Ramos (cell line): Measurements from ENCODE around the gene F2R.
"Not testable (repeated sequence)": the region's sequence is repeated elsewhere in the genome, so short reads cannot be mapped to it uniquely, and the experiment has no call there.

Experiments
- in situ Hi-C: fragments of 300-500 bp; cut with MboI; formaldehyde crosslinking; loops from one replicate; pipeline ENCODE4 v1.14.3; 2022; ENCODE audit warnings: low sequenced_read_pairs; ENCODE audit not compliant: unreplicated experiment

Gene F2R

GRCh38 chr5:76747706-76748105 is 31.8 kb downstream of the F2R start:
- in situ Hi-C loops, result no loop called here

GRCh38 chr5:76751291-76751690 is 35.4 kb downstream of the F2R start:
- in situ Hi-C loops, result no loop called here

GRCh38 chr5:76754668-76755078 is 38.7 kb downstream of the F2R start:
- in situ Hi-C loops, result no loop called here

- in situ Hi-C loops, result no loop called here
Observed at GRCh38 chr5:76755779-76756637, 40.1 kb downstream of the F2R start.

- in situ Hi-C loops, result no loop called here
Observed at GRCh38 chr5:76757049-76757448, 41.1 kb downstream of the F2R start.

- in situ Hi-C loops, result not testable (repeated sequence)
Observed at GRCh38 chr5:76761118-76761517, 45.2 kb downstream of the F2R start.

GRCh38 chr5:76762484-76762883 is 46.6 kb downstream of the F2R start:
- in situ Hi-C loops, result no loop called here

- in situ Hi-C loops, result no loop called here
Observed at GRCh38 chr5:76763136-76763535, 47.2 kb downstream of the F2R start.

- in situ Hi-C loops, result no loop called here
Observed at GRCh38 chr5:76764374-76764773, 48.4 kb downstream of the F2R start.

- in situ Hi-C loops, result no loop called here
Observed at GRCh38 chr5:76765249-76765648, 49.3 kb downstream of the F2R start.

- in situ Hi-C loops, result no loop called here
Observed at GRCh38 chr5:76766746-76767145, 50.8 kb downstream of the F2R start.

GRCh38 chr5:76771041-76771440 is 55.1 kb downstream of the F2R start:
- in situ Hi-C loops, result loop anchor here (10.0 kb wide), 1 partner anchor 176 kb away; no protein-coding TSS in a partner anchor

- in situ Hi-C loops, result loop anchor here (10.0 kb wide), 1 partner anchor 177 kb away; no protein-coding TSS in a partner anchor
Observed at GRCh38 chr5:76771705-76772405, 55.9 kb downstream of the F2R start.

GRCh38 chr5:76775921-76776320 is 60.0 kb downstream of the F2R start:
- in situ Hi-C loops, result loop anchor here (10.0 kb wide), 1 partner anchor 181 kb away; no protein-coding TSS in a partner anchor

GRCh38 chr5:76776391-76776790 is 60.5 kb downstream of the F2R start:
- in situ Hi-C loops, result loop anchor here (10.0 kb wide), 1 partner anchor 182 kb away; no protein-coding TSS in a partner anchor

- in situ Hi-C loops, result not testable (repeated sequence)
Observed at GRCh38 chr5:76780616-76781015, 64.7 kb downstream of the F2R start.

- in situ Hi-C loops, result no loop called here
Observed at GRCh38 chr5:76781775-76782174, 65.8 kb downstream of the F2R start.

GRCh38 chr5:76782444-76782843 is 66.5 kb downstream of the F2R start:
- in situ Hi-C loops, result no loop called here
